SH-SY5Y (cell line): Measurements from ENCODE around the gene BAIAP2.

Experiments
- GATA2 ChIP-seq: IDR thresholded peaks from 2 replicates; pipeline ENCODE4 v1.6.1; 2011; ENCODE audit warnings: mild to moderate bottlenecking, low read depth, low read length
- GATA3 ChIP-seq: IDR thresholded peaks from 2 replicates; pipeline ENCODE4 v1.6.1; 2011; ENCODE audit warnings: low read depth, mild to moderate bottlenecking, low read length, moderate library complexity

BAIAP2 gene

GRCh38 chr17:81112450-81112849, 77.5 kb downstream of the BAIAP2 start:
- TF ChIP-seq GATA2, result no peak
- TF ChIP-seq GATA3, result no peak

GRCh38 chr17:81113158-81113724, 78.3 kb downstream of the BAIAP2 start:
- TF ChIP-seq GATA3, result no peak
- no peak for TF ChIP-seq GATA2

- no peak for TF ChIP-seq GATA3
- no peak for TF ChIP-seq GATA2
These were observed 79.6 kb downstream of the BAIAP2 start for GRCh38 chr17:81114351-81115093.

- TF ChIP-seq GATA2, result no peak
- no peak for TF ChIP-seq GATA3
These were observed 80.3 kb downstream of the BAIAP2 start for GRCh38 chr17:81115219-81115618.

GRCh38 chr17:81115749-81116464, 81.0 kb downstream of the BAIAP2 start:
- no peak for TF ChIP-seq GATA3
- no peak for TF ChIP-seq GATA2

GRCh38 chr17:81116704-81117103, 81.8 kb downstream of the BAIAP2 start:
- no peak for TF ChIP-seq GATA3
- no peak for TF ChIP-seq GATA2

- TF ChIP-seq GATA3 (no peak), GATA2 (no peak)
These were observed 82.8 kb downstream of the BAIAP2 start for GRCh38 chr17:81117672-81118198.

- TF ChIP-seq GATA3 (no peak), GATA2 (no peak)
These were observed 83.6 kb downstream of the BAIAP2 start for GRCh38 chr17:81118308-81119221.

- no peak for TF ChIP-seq GATA3
These were observed 84.5 kb downstream of the BAIAP2 start for GRCh38 chr17:81119223-81120148.

GRCh38 chr17:81120149-81120484, 85.2 kb downstream of the BAIAP2 start:
- no peak for TF ChIP-seq GATA3
- TF ChIP-seq GATA2, result no peak

- TF ChIP-seq GATA2 (no peak), GATA3 (no peak)
These were observed 86.0 kb downstream of the BAIAP2 start for GRCh38 chr17:81120695-81121621.
